ENCODE results near the gene SH3BGRL3. TPM values are rescaled to one million over a fixed set of nuclear protein-coding genes. Genes with fewer than 3 reads are reported as not detected.
"Not testable (repeated sequence)": the region's sequence is repeated elsewhere in the genome, so short reads cannot be mapped to it uniquely, and the experiment has no call there.

Gene SH3BGRL3
- total RNA-seq, 1 experiment from 2014 or later, result 307 TPM

GRCh38 chr1:26317146-26317545 lies 37.3 kb downstream of the SH3BGRL3 start:
- DNase-seq (ENCODE audit: low read depth), result no peak

GRCh38 chr1:26317612-26318337 lies 37.9 kb downstream of the SH3BGRL3 start, which contains the start of gene CD52:
Gene CD52 (plus strand): TSS chr1:26317958. CDS start chr1:26318018, 60 bp downstream.
- no peak for DNase-seq (ENCODE audit: low read depth)

- DNase-seq (ENCODE audit: low read depth), result no peak
These were observed 38.6 kb downstream of the SH3BGRL3 start for GRCh38 chr1:26318338-26319064.

- no peak for DNase-seq (ENCODE audit: low read depth)
These were observed 41.0 kb downstream of the SH3BGRL3 start for GRCh38 chr1:26320896-26321295.

GRCh38 chr1:26321315-26322041 lies 41.6 kb downstream of the SH3BGRL3 start:
- peak; percentile 78 for DNase-seq (ENCODE audit: low read depth)

- no peak for DNase-seq (ENCODE audit: low read depth)
These were observed 42.1 kb downstream of the SH3BGRL3 start for GRCh38 chr1:26322042-26322331.

- DNase-seq (ENCODE audit: low read depth), result no peak
These were observed 43.5 kb downstream of the SH3BGRL3 start for GRCh38 chr1:26323382-26323781.

GRCh38 chr1:26324550-26324949 lies 44.7 kb downstream of the SH3BGRL3 start:
- DNase-seq (ENCODE audit: low read depth), result no peak

- DNase-seq (ENCODE audit: low read depth), result no peak
These were observed 48.1 kb downstream of the SH3BGRL3 start for GRCh38 chr1:26327956-26328362.

- DNase-seq (ENCODE audit: low read depth), result no peak
These were observed 48.7 kb downstream of the SH3BGRL3 start for GRCh38 chr1:26328597-26328996.

GRCh38 chr1:26329380-26329779 lies 49.5 kb downstream of the SH3BGRL3 start:
- not testable (repeated sequence) for DNase-seq (ENCODE audit: low read depth)

GRCh38 chr1:26330276-26330675 lies 50.4 kb downstream of the SH3BGRL3 start:
- DNase-seq (ENCODE audit: low read depth), result no peak

Other genes starting within 250 kb of the SH3BGRL3 start
- not detected in 2 replicates for gene SLC30A2, start 234.0 kb upstream of the SH3BGRL3 start, total RNA-seq (2014; rRNA removed; shearing (Covaris generic))
- gene TRIM63, start 212.5 kb upstream of the SH3BGRL3 start, total RNA-seq (2014; rRNA removed; shearing (Covaris generic)), result 0.12 TPM in 1 of 2 replicates, not detected in the other
- 10.6 and 11.5 TPM in 2 replicates for gene PDIK1L, start 168.3 kb upstream of the SH3BGRL3 start, total RNA-seq (2014; rRNA removed; shearing (Covaris generic))
- not detected in 2 replicates for gene FAM110D, start 121.0 kb upstream of the SH3BGRL3 start, total RNA-seq (2014; rRNA removed; shearing (Covaris generic))
- not detected in 2 replicates for gene C1orf232, start 111.1 kb upstream of the SH3BGRL3 start, total RNA-seq (2014; rRNA removed; shearing (Covaris generic))
- gene ZNF593, start 110.2 kb upstream of the SH3BGRL3 start, total RNA-seq (2014; rRNA removed; shearing (Covaris generic)), result 26.4 and 32.1 TPM in 2 replicates
- not detected in 2 replicates for gene ZNF593OS, start 108.3 kb upstream of the SH3BGRL3 start, total RNA-seq (2014; rRNA removed; shearing (Covaris generic))
- under 0.01 and 0.12 TPM in 2 replicates for gene CNKSR1, start 102.6 kb upstream of the SH3BGRL3 start, total RNA-seq (2014; rRNA removed; shearing (Covaris generic))
- gene CATSPER4, start 89.5 kb upstream of the SH3BGRL3 start, total RNA-seq (2014; rRNA removed; shearing (Covaris generic)), result not detected in 2 replicates
- 27.8 and 30.5 TPM in 2 replicates for gene CEP85, start 45.9 kb upstream of the SH3BGRL3 start, total RNA-seq (2014; rRNA removed; shearing (Covaris generic))
- 4.7 and 5.7 TPM in 2 replicates for gene UBXN11, start 26.6 kb downstream of the SH3BGRL3 start, total RNA-seq (2014; rRNA removed; shearing (Covaris generic))
- gene CD52, start 37.9 kb downstream of the SH3BGRL3 start, total RNA-seq (2014; rRNA removed; shearing (Covaris generic)), result not detected in 2 replicates
- not detected in 2 replicates for gene CRYBG2, start 74.0 kb downstream of the SH3BGRL3 start, total RNA-seq (2014; rRNA removed; shearing (Covaris generic))
- gene ZNF683, start 92.7 kb downstream of the SH3BGRL3 start, total RNA-seq (2014; rRNA removed; shearing (Covaris generic)), result not detected in 2 replicates
- not detected in 2 replicates for gene LIN28A, start 130.7 kb downstream of the SH3BGRL3 start, total RNA-seq (2014; rRNA removed; shearing (Covaris generic))
- 30.8 and 33.2 TPM in 2 replicates for gene DHDDS, start 152.2 kb downstream of the SH3BGRL3 start, total RNA-seq (2014; rRNA removed; shearing (Covaris generic))
- gene HMGN2, start 192.4 kb downstream of the SH3BGRL3 start, total RNA-seq (2014; rRNA removed; shearing (Covaris generic)), result 738 and 772 TPM in 2 replicates
- 33.6 and 51.8 TPM in 2 replicates for gene RPS6KA1, start 249.7 kb downstream of the SH3BGRL3 start, total RNA-seq (2014; rRNA removed; shearing (Covaris generic))

Measured in RPMI7951 (cell line).